ENCODE data around the gene SDF2. TPM values are rescaled to one million over a fixed set of nuclear protein-coding genes. Genes with fewer than 3 reads are reported as not detected.

The SDF2 gene
- total RNA-seq, 4 donors from 2014 or later = 20.3 to 38.3 (median 34.6) TPM

GRCh38 chr17:28705728-28706334 lies 44.1 kb upstream of the SDF2 start:
- WGBS, 2 donors = 28 to 64% methylated on average over 2 to 6 of the region's 10 CpGs
- intact Hi-C loops (cut with DNase I) = no loop called here
- TF ChIP-seq CTCF (IDR thresholded peaks at IDR 0.05) (no peak), POLR2A (IDR thresholded peaks at IDR 0.05) (no peak)
- no peak overlapping the region for H3K4me3 ChIP-seq
- H3K4me1 ChIP-seq = peaks cover 3 to 20% (median 6%) of the 10 kb centered on the region in 3 donors
- DNase-seq = no peak
- no peaks in the 10 kb centered on the region for H3K9me3 ChIP-seq
- H3K27me3 ChIP-seq = no peaks in the 10 kb centered on the region
- H3K36me3 ChIP-seq = peaks cover 13 to 52% (median 22%) of the 10 kb centered on the region in 3 donors
- no peak overlapping the region for H3K27ac ChIP-seq

- no peak for TF ChIP-seq POLR2A (IDR thresholded peaks at IDR 0.05)
- TF ChIP-seq CTCF (IDR thresholded peaks at IDR 0.05) = no peak
- intact Hi-C loops (cut with DNase I) = no loop called here
Measured at GRCh38 chr17:28705074-28705659, 43.5 kb upstream of the SDF2 start.

GRCh38 chr17:28704219-28704858 lies 42.6 kb upstream of the SDF2 start:
- no peaks in the 10 kb centered on the region for H3K27me3 ChIP-seq
- WGBS, 2 donors = 79 to 89% methylated on average over 5 to 7 of the region's 14 CpGs

More at GRCh38 chr17:28705074-28705659, 43.5 kb upstream of the SDF2 start:
- WGBS, 2 donors = 69 to 81% methylated on average over 4 to 5 of the region's 5 CpGs
- Histone ChIP-seq H3K4me1 (peaks cover 3 to 14% (median 4%) of the 10 kb centered on the region in 3 donors), H3K27me3 (no peaks in the 10 kb centered on the region), H3K27ac (no peak overlapping the region), H3K36me3 (peaks cover 20 to 59% (median 29%) of the 10 kb centered on the region in 3 donors), H3K4me3 (no peak overlapping the region), H3K9me3 (no peaks in the 10 kb centered on the region)
- no peak for DNase-seq

GRCh38 chr17:28703552-28704218 lies 42.0 kb upstream of the SDF2 start:
- intact Hi-C loops (cut with DNase I) = no loop called here
- WGBS, 2 donors = 79 to 83% methylated on average over 16 of the region's 16 CpGs
- no peak for DNase-seq
- Histone ChIP-seq H3K4me1 (no peaks in the 10 kb centered on the region), H3K27me3 (no peaks in the 10 kb centered on the region), H3K27ac (no peak overlapping the region), H3K9me3 (no peaks in the 10 kb centered on the region), H3K4me3 (no peak overlapping the region), H3K36me3 (peaks cover 31 to 74% (median 44%) of the 10 kb centered on the region in 3 donors)
- TF ChIP-seq CTCF (IDR thresholded peaks at IDR 0.05) (no peak), POLR2A (IDR thresholded peaks at IDR 0.05) (no peak)

More at GRCh38 chr17:28704219-28704858, 42.6 kb upstream of the SDF2 start:
- H3K36me3 ChIP-seq = peaks cover 27 to 67% (median 37%) of the 10 kb centered on the region in 3 donors
- H3K4me3 ChIP-seq = no peak overlapping the region
- H3K9me3 ChIP-seq = no peaks in the 10 kb centered on the region
- TF ChIP-seq POLR2A (IDR thresholded peaks at IDR 0.05) (no peak), CTCF (IDR thresholded peaks at IDR 0.05) (no peak)
- H3K4me1 ChIP-seq = peaks cover 0 to 6% (median 0%) of the 10 kb centered on the region in 3 donors
- intact Hi-C loops (cut with DNase I) = no loop called here
- H3K27ac ChIP-seq = no peak overlapping the region
- DNase-seq = no peak

Measured in esophagus squamous epithelium (tissue), 5 donors.